Measurements from ENCODE around the gene HEATR1.

DNA sequence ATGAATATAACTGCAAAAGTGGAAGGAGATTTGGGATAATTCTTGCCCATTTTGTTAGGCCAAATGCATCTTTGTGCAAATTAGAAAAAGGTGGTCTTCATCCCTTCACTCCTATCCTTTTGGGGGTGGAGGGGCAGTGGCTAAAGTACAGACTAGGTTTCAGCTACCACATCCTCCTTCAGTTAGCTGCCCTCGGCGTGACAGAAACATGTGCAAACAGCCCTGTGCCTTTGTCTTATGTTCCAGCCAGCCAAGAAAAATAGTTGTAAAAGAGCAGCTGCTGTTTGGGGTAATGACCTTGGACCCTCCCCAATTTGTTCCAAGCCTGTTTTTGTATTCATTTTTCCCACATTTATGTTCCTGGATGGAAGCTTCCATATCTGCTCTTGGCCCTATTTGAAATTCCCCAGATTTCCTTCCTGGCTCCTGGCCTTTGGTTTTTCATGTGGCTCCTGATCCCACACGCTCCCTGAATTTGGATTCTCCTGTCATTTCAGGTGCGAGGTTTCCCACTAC is 88.8 kb downstream of the HEATR1 start:
- TF ChIP-seq, protein P1, sequence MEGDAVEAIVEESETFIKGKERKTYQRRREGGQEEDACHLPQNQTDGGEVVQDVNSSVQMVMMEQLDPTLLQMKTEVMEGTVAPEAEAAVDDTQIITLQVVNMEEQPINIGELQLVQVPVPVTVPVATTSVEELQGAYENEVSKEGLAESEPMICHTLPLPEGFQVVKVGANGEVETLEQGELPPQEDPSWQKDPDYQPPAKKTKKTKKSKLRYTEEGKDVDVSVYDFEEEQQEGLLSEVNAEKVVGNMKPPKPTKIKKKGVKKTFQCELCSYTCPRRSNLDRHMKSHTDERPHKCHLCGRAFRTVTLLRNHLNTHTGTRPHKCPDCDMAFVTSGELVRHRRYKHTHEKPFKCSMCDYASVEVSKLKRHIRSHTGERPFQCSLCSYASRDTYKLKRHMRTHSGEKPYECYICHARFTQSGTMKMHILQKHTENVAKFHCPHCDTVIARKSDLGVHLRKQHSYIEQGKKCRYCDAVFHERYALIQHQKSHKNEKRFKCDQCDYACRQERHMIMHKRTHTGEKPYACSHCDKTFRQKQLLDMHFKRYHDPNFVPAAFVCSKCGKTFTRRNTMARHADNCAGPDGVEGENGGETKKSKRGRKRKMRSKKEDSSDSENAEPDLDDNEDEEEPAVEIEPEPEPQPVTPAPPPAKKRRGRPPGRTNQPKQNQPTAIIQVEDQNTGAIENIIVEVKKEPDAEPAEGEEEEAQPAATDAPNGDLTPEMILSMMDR (IDR thresholded peaks at IDR 0.05; ENCODE audit: low read depth, low read length) = no peak
- no peak for TF ChIP-seq EZH2phosphoT487 (IDR thresholded peaks at IDR 0.05; ENCODE audit: low read depth)

Data from OCI-LY3 (cell line).